ENCODE measurements around the gene PRKCE. TPM values are rescaled to one million over a fixed set of nuclear protein-coding genes. Genes with fewer than 3 reads are reported as not detected.

PRKCE gene
- total and polyA plus RNA-seq, 2 experiments from 2014 or later = 13.2 to 19.2 TPM

DNA sequence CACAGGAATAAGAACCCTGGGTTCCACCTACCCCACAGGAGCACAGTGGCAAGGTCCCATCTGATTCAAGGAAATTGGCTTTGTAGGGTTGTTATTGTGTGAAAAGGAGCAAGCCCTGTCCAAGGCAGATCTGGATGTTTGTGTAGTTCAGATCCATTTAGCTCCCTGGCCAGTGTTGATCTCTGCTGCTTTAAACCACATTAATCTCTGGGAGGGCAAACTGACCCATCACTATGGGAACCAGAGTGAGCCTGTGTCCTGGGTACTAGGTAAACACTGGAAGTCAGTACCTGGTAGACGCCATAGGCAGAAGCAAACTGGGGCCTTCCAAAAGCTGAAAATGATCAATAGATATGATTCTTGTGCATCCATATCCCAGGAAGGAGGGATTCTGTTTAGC is 374.2 kb downstream of the PRKCE start:
- H3K27ac ChIP-seq = no peak overlapping the region
- H3K4me3 ChIP-seq = no peak overlapping the region
- no peaks in the 10 kb centered on the region for H3K36me3 ChIP-seq
- H3K4me1 ChIP-seq (ENCODE audit: low read depth) = no peaks in the 10 kb centered on the region
- TF ChIP-seq, protein P1, sequence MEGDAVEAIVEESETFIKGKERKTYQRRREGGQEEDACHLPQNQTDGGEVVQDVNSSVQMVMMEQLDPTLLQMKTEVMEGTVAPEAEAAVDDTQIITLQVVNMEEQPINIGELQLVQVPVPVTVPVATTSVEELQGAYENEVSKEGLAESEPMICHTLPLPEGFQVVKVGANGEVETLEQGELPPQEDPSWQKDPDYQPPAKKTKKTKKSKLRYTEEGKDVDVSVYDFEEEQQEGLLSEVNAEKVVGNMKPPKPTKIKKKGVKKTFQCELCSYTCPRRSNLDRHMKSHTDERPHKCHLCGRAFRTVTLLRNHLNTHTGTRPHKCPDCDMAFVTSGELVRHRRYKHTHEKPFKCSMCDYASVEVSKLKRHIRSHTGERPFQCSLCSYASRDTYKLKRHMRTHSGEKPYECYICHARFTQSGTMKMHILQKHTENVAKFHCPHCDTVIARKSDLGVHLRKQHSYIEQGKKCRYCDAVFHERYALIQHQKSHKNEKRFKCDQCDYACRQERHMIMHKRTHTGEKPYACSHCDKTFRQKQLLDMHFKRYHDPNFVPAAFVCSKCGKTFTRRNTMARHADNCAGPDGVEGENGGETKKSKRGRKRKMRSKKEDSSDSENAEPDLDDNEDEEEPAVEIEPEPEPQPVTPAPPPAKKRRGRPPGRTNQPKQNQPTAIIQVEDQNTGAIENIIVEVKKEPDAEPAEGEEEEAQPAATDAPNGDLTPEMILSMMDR (IDR thresholded peaks at IDR 0.05; ENCODE audit: low read depth, low read length) = no peak
- no peaks in the 10 kb centered on the region for H3K27me3 ChIP-seq
- no peak for DNase-seq (ENCODE audit: low read depth in 1 of 2, low spot score in 1 of 2)
- H3K9me3 ChIP-seq (ENCODE audit: low read depth) = no peaks in the 10 kb centered on the region

- Histone ChIP-seq H3K36me3 (no peaks in the 10 kb centered on the region), H3K4me3 (no peak overlapping the region), H3K4me1 (ENCODE audit: low read depth) (no peaks in the 10 kb centered on the region), H3K27me3 (no peaks in the 10 kb centered on the region), H3K27ac (no peak overlapping the region), H3K9me3 (ENCODE audit: low read depth) (no peaks in the 10 kb centered on the region)
- TF ChIP-seq, protein P1 (IDR thresholded peaks at IDR 0.05; ENCODE audit: low read depth, low read length) = no peak
- DNase-seq (ENCODE audit: low read depth in 1 of 2, low spot score in 1 of 2) = no peak
These were observed 375.0 kb downstream of the PRKCE start for GRCh38 chr2:46026431-46026830.

GRCh38 chr2:46029332-46029811 is 377.9 kb downstream of the PRKCE start:
- Histone ChIP-seq H3K27me3 (no peaks in the 10 kb centered on the region), H3K9me3 (ENCODE audit: low read depth) (no peaks in the 10 kb centered on the region), H3K27ac (no peak overlapping the region), H3K36me3 (no peaks in the 10 kb centered on the region), H3K4me1 (ENCODE audit: low read depth) (no peaks in the 10 kb centered on the region), H3K4me3 (no peak overlapping the region)
- TF ChIP-seq, protein P1 (IDR thresholded peaks at IDR 0.05; ENCODE audit: low read depth, low read length) = peak; percentile 12
- DNase-seq (ENCODE audit: low read depth in 1 of 2, low spot score in 1 of 2) = peak in 1 of 2 donors; percentile 36

DNA sequence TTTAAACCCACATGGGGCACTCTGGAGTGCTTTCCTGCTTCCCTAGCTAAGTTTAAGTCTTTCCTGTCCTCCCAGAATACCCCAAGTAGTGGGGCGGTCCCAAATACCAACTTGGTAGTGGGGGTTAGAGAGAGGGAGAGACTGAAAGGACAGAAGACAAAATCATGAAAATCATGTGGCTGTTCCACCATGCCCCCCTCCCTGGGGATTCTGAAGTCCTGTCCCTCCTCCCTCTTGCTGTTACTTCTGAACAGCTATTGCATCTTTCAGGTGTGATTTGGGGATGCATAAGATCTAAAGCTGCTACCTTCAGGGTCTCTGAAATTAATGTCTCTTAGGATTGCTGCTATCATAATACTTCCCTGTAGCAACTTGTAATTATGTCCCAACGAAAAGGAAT is 378.9 kb downstream of the PRKCE start:
- Histone ChIP-seq H3K4me3 (no peak overlapping the region), H3K36me3 (no peaks in the 10 kb centered on the region), H3K27ac (no peak overlapping the region), H3K27me3 (no peaks in the 10 kb centered on the region), H3K4me1 (ENCODE audit: low read depth) (no peaks in the 10 kb centered on the region), H3K9me3 (ENCODE audit: low read depth) (no peaks in the 10 kb centered on the region)
- DNase-seq (ENCODE audit: low read depth in 1 of 2, low spot score in 1 of 2) = no peak
- TF ChIP-seq, protein P1 (IDR thresholded peaks at IDR 0.05; ENCODE audit: low read depth, low read length) = no peak

DNA sequence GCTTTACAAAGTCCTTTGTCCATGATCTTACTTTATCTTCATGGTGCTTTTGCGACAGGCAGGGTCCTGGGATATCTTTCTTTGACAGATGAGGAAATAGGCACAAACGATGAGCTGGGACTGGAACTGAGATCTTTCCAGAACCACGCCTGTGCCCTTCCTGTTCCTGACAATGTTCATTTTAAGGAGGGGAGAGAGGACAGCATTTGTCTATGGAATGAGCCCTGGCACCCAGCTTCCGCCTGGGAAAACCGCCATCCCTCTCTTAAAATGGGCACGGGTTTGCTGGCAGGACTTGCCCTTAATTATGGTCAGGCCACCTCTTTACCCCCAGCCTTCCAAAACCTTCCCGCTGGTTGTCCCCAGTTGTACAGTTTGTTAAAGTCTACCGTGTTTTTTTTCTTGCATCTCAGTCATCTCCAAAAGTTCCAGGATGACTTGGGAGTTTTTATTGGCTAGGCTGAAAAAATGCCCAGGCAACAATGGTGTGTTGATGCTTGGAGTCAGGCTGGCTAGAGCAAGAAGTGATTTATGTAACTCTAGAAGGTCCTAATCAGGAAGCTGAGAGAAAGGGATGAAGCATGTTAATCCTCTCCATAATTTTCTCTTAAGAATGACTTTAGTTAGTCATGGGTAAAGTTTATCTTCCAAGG is 380.8 kb downstream of the PRKCE start:
- Histone ChIP-seq H3K4me3 (no peak overlapping the region), H3K4me1 (ENCODE audit: low read depth) (no peaks in the 10 kb centered on the region), H3K27ac (no peak overlapping the region), H3K27me3 (no peaks in the 10 kb centered on the region), H3K36me3 (no peaks in the 10 kb centered on the region), H3K9me3 (ENCODE audit: low read depth) (no peaks in the 10 kb centered on the region)
- TF ChIP-seq, protein P1 (IDR thresholded peaks at IDR 0.05; ENCODE audit: low read depth, low read length) = no peak
- no peak for DNase-seq (ENCODE audit: low read depth in 1 of 2, low spot score in 1 of 2)
